Left colon (tissue), 2 donors: ENCODE data around the gene AIRE. TPM values are rescaled to one million over a fixed set of nuclear protein-coding genes. Genes with fewer than 3 reads are reported as not detected.
"Not testable (repeated sequence)": the region's sequence is repeated elsewhere in the genome, so short reads cannot be mapped to it uniquely, and the experiment has no call there.

Experiments used
- ATAC-seq: fragments of 200-7000 bp; cut with Tn5 transposase; one replicate; pipeline ENCODE4 v1.9.1; 2020; ENCODE audit warnings: mild to moderate bottlenecking, moderate library complexity
- DNase-seq, 2 donors: peaks; one replicate each; pipeline ENCODE4 v3.0.0-alpha.2; 2020
- intact Hi-C, 2 donors: fragments of 100-400 bp; cut with DNase I in 1 of 2; cut with micrococcal nuclease in 1 of 2; formaldehyde crosslinking; loops; one replicate each; pipeline versions ENCODE4 v1.11.2 to v1.14.0; 2022; cut with DNase I, micrococcal nuclease
- long read RNA-seq: library from polyadenylated mRNA; unstranded; transcript quantifications from one replicate; pipeline ENCODE4 v2.0.0, GENCODE V29; 2021
- total RNA-seq, 2 donors: library from RNA; stranded (reverse); fragmentation: NEBNext Ultra II Directional; extraction: Animal tissue kit (Norgen Biotek cat#: 25700); gene quantifications; one replicate each; pipeline ENCODE4 v1.2.1, GENCODE V29; 2021
- donor health status: DM: no; HTN: no; CAD: no.
- donor health status: DM: yes; HTN: yes; CAD: no.

The AIRE gene
- under 1 TPM; 0.18 to 0.20 TPM for total RNA-seq
- long read RNA-seq = 0 reads

DNA sequence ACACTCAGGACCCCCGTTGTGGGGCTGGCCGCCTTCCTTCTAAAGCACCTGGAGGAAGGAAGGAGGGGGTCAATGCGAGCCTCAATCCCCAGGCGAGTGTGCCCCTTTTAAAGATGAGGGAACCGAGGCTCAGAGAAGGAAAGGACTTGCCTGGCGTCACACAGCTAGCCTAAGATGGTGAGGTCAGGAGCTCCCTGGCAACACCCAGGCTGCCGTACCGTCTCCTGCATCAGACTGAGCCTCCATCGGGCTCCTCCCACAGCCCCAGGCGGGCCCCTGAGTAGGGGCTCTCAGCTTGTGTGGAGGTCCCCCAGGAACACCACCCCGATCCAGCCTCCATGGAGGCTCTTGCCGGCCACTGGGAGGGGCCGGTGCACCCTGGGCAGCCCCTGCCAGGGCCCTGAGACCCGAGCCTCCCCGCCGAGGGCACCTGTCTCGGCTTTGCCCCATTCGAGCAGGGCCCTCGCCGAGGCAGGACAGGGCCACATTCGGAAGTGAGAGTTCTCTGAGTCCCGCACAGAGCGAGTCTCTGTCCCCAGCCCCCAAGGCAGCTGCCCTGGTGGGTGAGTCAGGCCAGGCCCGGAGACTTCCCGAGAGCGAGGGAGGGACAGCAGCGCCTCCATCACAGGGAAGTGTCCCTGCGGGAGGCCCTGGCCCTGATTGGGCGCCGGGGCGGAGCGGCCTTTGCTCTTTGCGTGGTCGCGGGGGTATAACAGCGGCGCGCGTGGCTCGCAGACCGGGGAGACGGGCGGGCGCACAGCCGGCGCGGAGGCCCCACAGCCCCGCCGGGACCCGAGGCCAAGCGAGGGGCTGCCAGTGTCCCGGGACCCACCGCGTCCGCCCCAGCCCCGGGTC lies at the start of gene AIRE:
TSS of gene AIRE (plus strand) at position 739 of the 855 bp plus-strand sequence. CDS start 131 bp downstream, outside the sequence.
- intact Hi-C loops = no loop called here
- DNase-seq (peak in 1 of 2 donors; percentile 26), ATAC-seq (peak; percentile 41)

DNA sequence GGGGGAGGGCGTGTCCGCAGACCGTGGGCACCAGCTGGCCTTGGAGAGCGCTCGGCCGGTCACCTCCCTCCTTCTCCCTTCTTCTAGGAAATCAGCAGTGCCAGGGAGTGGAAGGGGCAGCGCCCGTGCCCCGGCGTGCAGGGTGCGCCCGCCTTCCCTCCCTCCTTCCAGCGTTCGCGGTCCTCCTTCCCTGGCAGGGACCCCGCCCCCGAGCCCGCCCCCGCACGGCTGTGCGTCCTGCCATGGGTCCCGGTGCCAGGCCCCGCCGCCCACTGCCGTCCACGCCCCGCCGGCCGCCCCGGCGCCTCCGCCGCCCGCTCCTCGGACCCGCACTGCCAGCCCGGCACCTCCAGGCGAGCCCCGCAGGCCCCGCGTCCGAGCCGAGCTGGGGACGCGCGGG lies 45.3 kb upstream of the AIRE start:
- intact Hi-C loops, DNase-seq: not testable (repeated sequence)
- ATAC-seq = peak; percentile 58

DNA sequence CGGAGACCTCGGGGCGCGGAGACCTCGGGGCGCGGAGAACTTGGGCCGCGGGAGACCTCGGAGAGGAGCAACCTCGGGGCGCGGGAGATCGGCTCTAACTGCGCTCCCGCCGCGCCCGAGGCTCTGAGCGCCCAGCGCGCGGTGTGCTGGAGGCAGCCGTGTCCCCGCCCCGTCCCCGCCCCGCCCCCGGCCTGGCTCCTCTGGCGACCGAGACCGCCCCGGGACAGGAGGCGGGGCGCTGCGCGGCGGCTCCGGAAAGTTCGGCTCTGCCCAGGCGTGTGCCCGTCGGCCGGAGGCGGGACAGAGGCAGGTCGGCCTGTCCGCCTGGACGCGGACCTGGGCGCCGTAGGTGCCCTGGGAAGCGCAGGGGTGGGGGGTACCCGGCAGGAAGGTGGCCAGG lies 44.8 kb upstream of the AIRE start, which contains the start of gene ICOSLG:
TSS of gene ICOSLG (minus strand) at position 102 of the 400 bp plus-strand sequence. CDS start 126 bp downstream, outside the sequence.
- DNase-seq, intact Hi-C loops: not testable (repeated sequence)
- peak; percentile 64 for ATAC-seq

DNA sequence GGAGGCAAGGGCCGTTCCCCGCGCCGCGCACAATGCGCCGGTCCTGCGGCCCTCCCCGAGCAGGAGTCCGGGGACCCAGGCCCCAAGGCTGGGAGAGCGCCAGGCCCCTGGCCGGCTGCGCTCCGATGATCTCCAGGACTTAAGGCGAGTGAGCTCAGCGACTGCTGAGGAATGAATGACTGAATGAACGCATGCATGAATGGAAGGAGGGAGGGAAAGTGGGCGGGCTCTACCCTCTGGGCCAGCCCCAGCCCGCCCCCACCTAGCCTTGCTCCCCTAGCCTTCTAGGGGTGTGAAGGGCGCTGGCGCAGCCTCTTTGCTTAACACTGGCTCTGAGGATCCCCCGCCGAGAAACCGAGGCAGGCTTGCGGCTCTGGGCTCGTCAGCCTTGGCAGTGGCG lies 44.4 kb upstream of the AIRE start:
- intact Hi-C loops, DNase-seq: not testable (repeated sequence)
- peak; percentile 40 for ATAC-seq

DNA sequence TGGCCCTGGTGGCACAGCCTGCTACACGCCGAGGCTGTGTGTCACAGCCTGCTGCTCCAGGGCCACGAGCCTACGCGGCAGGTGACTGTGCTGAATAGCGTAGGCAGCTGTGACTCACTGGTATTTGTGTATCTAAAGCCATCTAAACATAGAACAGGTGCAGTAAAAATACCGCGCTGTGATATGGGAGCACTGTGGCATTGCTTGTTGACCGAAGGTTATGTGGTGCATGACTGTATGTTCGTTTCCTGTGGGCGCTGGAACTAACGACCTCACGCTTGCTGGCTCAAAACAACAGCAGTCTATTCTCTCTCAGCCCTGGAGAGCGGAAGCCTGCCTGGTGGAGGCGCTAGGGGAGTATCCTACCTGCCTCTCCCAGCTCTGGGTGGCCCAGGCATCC lies 41.7 kb upstream of the AIRE start:
- DNase-seq, intact Hi-C loops: not testable (repeated sequence)
- peak; percentile 69 for ATAC-seq

DNA sequence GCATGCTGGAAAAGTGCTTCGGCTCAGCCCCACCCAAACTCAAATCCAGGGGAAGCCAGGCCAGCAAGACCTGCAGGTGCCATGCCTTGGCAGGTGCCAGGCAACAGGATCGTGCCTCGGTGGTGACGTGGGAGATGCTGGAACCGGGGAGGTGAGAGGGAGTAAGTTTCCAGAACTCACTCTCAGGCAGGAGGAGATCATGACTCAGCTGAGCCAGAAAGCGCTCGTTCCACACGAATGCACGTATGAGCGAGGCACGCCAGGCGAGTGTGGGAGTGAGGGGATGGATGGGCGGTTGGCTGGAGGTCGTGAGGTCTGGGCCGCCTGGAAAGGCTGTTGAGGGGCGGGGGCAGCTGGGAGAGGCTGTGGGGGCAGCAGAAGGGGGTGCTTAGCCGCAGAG lies 37.8 kb upstream of the AIRE start:
- intact Hi-C loops, DNase-seq, ATAC-seq: not testable (repeated sequence)

DNA sequence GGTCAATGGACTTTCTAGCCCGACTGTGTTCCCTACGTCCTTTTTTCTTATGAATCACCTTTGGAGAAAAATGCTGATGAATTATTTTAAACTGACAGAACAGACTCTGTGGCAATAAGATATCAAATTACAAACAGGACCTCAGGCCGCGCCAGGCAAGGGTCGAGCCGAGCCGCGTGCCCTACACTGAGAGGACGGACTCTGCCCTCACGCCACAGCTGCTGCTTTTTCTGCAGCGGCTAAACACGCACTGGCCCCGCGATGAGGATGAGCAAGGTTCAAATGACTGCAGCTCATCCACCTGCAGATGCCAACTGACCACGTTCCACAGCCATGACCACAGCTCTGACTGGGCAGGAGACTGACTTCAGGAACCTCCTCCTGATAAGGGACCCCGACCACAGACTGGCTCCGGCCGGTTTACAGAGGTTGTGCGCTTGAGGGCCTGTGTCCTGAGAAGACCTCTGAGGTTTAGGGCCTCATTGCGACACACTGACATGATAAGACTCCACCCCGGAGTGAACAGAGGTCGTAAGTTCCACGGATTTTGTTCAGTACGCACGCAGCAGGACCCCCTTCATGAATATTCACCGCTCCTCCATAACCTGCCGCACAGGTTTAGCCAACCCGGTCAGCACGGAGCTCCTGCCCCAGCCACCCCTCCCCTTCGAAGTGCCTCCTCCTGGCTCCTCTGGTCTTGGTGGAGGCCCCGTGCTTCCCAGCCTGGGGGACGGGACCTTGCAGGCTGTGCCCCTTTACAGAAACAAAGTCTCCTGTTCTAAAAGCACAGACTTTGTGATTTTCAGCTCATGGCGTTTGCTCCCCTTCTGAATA lies 36.3 kb upstream of the AIRE start:
- intact Hi-C loops, DNase-seq: not testable (repeated sequence)
- peak; percentile 70 for ATAC-seq

DNA sequence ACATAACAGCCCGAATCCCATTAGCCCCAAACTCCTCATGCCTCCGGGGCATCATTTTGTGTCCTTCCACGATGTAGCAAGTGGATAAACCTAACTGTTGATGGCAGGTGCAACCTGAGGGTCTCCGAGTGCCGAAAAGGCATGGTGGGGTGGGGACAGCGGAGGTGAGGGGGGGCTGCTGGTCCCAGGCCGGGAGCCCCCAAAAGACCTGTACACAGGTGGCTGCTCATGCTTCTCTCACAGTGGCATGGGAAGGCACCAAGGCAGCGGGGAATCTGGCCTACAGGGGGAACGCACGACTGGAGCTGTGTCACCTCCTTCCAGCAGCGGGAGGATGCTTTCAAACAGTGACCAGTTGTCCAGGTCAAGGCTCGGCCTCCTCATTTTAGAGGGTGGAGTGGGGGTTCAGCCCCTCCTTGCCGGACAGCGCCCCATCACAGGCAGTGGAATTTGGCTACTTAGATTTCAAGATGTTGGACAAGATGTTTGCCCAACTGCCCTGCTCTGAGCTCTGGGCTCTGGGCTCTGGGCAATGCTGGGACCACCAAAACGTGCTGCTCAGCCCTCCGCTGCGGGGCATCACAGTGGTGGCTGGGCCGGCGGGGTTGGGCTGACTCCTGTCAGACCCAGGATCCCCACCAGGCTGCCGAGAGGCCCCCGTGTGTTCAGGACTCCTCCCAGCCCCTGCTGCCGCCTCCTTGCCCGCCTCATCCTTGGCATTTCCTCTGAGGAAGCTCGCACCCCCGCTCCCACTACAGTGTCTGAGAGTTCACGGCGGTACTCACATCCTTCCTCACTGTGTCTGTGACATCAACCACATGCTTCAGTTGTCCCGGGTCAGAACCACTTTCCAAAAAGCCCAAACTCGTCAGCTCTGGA lies 31.6 kb upstream of the AIRE start:
- intact Hi-C loops = no loop called here
- ATAC-seq = no peak
- no peak for DNase-seq

DNA sequence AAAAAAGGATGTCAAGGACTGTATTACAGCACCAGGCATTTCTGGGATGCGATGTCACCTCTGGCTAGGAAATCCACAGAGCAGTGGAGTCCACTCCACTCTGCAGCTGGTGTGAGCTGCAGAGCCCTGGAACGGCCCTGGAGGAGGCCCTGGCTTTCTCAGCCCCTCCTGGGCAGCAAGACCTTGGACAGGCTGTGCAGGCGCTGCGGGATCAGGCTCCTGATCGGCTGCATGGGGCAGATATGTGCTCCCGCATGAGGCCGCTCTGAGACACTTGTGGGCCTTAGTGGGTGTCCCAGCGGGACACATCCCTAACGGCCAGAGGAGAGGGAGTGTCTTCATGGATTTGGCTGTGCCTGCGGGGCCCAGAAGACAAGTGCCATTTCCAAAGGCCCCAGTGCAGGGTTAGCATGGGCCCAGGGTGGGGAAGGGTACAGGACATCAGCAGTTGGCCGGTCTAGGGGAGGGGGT lies 30.1 kb upstream of the AIRE start:
- DNase-seq = no peak
- intact Hi-C loops = no loop called here
- no peak for ATAC-seq

DNA sequence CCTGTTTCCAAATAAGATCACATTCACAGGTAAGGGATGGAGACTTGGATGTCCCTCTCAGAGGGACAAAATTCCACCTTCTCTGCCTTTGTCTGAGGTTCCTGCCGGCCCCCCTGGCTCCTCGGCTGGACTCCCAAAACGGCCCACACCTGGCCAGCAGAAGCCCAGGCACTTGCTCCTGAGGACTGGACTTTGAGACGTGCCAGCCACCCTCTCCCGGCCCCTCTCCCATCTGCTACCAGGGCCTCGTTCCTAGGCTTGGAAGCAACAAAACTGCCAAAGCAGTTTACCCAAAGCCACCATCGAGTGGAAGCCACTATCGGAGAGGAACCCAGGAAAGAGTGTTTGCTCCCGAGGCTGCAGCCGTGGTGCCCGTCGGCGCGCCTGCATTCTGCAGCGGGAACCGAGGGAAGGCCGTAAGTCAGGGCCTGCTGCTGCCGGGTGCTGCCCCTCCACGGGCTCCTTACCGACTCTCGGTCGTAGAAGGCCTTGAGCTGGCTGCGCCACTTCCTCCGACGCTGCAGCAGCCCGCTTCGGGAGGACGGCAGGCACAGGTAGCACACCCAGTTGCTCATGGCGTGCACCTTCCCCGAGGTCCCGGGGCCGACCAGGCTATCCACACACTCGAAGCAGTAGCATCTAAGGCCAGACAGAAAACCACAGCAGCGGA lies 27.5 kb upstream of the AIRE start:
- DNase-seq (no peak), ATAC-seq (no peak)
- intact Hi-C loops = no loop called here

DNA sequence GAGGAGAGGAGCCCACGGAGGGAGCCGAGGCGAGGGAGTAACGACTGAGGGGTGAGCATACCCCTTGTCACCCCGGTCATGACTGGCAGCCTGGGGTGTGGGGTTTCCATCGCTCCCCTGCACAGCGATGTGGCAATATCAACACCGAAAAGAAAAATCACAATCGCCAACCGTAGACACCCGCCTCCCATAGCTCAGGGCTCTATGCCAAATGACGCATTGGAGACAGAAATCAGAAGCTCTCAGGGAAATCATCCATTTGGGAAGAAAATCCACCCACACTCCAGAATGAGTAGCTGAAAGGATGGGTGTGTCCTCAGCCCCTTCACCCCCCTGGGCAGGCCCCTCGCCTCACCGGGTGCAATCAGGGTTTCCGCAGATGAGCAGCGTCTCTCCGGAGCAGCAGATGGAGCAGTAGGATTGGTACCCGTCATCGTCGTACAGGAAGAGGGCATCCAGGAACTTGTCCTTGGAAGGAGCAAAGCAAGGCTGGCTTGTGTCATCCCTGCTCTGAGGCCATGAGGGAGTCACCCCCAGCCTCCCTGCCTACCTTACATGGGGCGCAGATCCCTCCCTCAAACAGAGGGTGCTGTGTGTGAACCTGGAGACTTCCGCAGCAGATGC lies 26.5 kb upstream of the AIRE start:
- ATAC-seq (no peak), DNase-seq (no peak)
- intact Hi-C loops = no loop called here

DNA sequence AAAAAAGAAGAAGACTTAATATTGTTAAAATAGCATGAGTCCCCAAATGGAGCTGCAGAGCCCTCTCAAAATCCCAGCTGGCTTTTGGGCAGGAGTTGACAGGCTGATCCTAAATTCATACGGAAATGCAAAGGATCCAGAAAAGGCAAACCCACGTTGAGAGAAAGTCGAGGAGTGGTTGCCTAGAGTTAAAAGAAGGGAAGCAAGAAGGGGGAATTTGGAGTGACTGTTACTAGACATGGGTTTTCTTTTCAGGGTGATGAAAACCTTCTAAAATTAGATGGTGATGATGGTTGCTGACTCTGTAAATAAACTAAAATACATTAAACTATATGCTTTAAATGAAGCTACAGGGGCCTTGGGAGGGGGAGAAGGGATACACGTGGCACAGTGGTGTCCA lies 25.6 kb upstream of the AIRE start:
- DNase-seq (no peak), ATAC-seq (no peak)
- intact Hi-C loops = no loop called here

DNA sequence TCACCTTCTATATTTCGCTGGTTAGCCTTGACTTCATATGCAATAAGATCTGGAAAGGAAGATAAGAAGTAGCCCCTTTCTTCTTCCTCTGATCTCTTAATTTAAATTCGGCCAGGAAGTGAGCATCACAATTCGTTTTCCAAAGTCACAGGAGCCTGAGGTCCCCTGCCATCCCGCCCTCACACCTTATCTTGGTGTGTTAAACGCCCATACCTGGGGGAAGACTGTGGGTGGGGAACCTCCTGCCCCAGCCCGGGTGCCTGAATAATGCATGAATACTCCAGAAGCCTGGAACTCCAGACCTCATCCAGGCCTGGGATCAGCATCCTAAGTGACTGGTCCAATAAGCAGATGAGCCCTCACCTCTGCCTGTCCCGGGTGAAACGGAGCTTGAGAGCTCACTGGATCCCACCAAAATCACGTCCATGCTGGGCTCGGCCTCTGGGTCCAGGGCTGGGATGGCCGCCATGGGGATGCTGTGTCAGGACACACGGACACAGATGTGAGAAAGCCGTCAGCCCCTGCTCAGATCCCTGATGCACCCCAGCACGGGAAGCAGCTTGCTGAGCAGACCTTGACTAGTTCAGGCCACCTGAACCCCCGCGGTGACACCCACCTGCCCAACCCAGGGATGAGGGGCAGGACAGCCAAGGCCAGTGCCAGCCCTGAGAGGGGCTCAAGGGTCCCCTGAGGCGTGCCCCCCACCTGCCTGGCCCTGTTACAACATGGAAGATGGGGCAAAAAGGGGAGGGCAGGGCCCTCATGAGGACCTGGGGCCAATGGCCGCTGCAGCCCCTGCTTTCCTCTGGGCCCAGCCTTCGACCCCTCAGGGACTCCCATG lies 24.7 kb upstream of the AIRE start:
- intact Hi-C loops = no loop called here
- no peak for ATAC-seq
- no peak for DNase-seq

DNA sequence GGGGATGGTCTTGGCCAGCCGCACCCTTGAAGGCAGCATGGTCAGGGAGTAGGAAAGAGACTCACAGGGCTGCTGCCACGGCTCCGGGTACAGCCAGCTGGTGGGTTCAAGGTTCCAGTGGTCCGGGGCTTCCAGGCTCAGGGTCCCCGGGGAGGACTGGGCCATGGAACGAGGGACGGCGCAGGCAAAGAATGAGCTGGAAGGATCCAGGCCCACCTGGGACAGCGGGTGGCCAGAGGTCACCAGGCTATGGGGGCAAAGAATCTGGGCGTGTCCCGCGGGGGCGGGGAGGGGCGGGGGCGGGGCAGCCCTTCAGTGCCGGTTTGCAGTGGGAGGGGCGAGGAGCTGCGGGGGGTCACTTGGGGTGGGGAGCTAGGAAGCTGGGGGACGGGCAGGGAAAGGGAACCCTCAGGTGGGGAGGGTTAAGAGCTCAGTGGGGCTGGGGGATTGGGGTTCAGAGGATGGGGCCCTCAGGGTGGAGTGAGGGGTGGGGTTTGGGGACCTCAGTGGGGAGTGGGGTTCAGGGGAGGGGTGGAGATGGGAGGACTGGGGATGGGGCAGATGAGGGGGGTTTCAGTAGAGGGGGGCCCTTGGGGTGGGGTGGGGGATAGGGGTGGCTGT lies 23.9 kb upstream of the AIRE start, which contains the start of gene DNMT3L:
TSS of gene DNMT3L (minus strand) at position 223 of the 621 bp plus-strand sequence. CDS start 638 bp downstream, outside the sequence.
- intact Hi-C loops = no loop called here
- ATAC-seq (no peak), DNase-seq (no peak)

DNA sequence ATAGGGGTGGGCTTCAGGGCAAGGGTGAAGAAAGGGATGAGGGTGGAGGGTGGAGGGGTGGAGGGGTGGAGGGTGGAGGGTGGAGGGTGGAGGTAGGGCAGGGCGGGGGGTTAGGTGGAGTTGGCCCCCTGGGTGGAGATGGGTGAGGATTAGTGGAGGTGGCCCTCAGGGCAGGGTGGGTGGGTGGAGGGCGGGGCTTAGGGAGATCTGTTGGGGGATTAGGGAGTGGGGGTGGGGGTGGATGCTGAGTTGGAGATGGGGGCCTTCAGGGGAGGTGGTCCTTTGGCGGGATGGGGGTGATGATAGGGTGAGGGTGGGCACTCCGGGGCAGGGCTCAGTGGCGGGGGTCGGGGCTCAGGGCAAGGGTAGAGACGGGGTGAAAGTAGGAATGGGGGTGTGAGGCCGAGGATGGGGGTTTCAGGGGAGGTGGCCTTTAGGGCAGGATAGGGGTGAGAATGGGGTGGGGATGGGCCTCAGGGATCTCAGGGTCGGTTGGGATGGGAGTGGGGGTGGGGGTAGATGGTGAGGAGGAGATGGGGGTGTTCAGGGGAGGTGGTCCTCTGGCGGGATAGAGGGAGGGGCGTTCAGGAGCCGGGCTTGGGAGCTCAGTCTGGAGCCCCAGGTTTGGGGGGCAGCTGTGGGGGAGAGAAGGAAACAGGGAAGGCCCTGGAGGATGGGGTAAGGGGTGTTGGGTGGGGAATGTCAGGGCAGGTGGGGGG lies 23.2 kb upstream of the AIRE start:
- intact Hi-C loops = no loop called here
- ATAC-seq (no peak), DNase-seq (no peak)
